ENCODE data around the gene IL1A.
"Not testable (repeated sequence)": the region's sequence is repeated elsewhere in the genome, so short reads cannot be mapped to it uniquely, and the experiment has no call there.

IL1A gene

GRCh38 chr2:112784199-112785189 is at the start of gene IL1A:
Gene IL1A (minus strand): TSS chr2:112784493. CDS start chr2:112783770, 723 bp downstream.
- DNase-seq: no peak

GRCh38 chr2:112833976-112834375 is 49.7 kb upstream of the IL1A start:
- DNase-seq: no peak

- DNase-seq: not testable (repeated sequence)
Observed at GRCh38 chr2:112833639-112833931, 49.3 kb upstream of the IL1A start.

- DNase-seq: no peak
Observed at GRCh38 chr2:112832841-112833638, 48.7 kb upstream of the IL1A start.

- DNase-seq: no peak
Observed at GRCh38 chr2:112831946-112832840, 47.9 kb upstream of the IL1A start.

GRCh38 chr2:112831513-112831845 is 47.2 kb upstream of the IL1A start:
- no peak for DNase-seq

- no peak for DNase-seq
Observed at GRCh38 chr2:112830682-112831512, 46.6 kb upstream of the IL1A start.

- DNase-seq: no peak
Observed at GRCh38 chr2:112829961-112830681, 45.8 kb upstream of the IL1A start.

- no peak for DNase-seq
Observed at GRCh38 chr2:112829101-112829960, 45.0 kb upstream of the IL1A start.

GRCh38 chr2:112828251-112828691 is 44.0 kb upstream of the IL1A start:
- DNase-seq: no peak

GRCh38 chr2:112827604-112828185 is 43.4 kb upstream of the IL1A start:
- no peak for DNase-seq

GRCh38 chr2:112827009-112827408 is 42.7 kb upstream of the IL1A start:
- DNase-seq: no peak

GRCh38 chr2:112825706-112826105 is 41.4 kb upstream of the IL1A start:
- DNase-seq: no peak

- no peak for DNase-seq
Observed at GRCh38 chr2:112824694-112825085, 40.4 kb upstream of the IL1A start.

GRCh38 chr2:112821682-112822081 is 37.4 kb upstream of the IL1A start:
- DNase-seq: no peak

- DNase-seq: no peak
Observed at GRCh38 chr2:112821142-112821541, 36.8 kb upstream of the IL1A start.

GRCh38 chr2:112820343-112820742 is 36.0 kb upstream of the IL1A start:
- DNase-seq: no peak

- no peak for DNase-seq
Observed at GRCh38 chr2:112819081-112819480, 34.8 kb upstream of the IL1A start.

- no peak for DNase-seq
Observed at GRCh38 chr2:112818094-112818902, 34.0 kb upstream of the IL1A start.

All from NCI-H510A (cell line).